GM12865 (cell line): ENCODE data around the gene LSM3.

Experiments
- DNase-seq: peaks from one replicate; pipeline ENCODE4 v3.0.0; 2010; ENCODE audit warnings: low read depth
- H3K4me3 ChIP-seq: 2 replicates; pipeline ENCODE4 v1.5.1; 2011; ENCODE audit warnings: mild to moderate bottlenecking, low read depth, low read length, control low read depth
- CTCF ChIP-seq: IDR thresholded peaks from 2 replicates; pipeline ENCODE4 v1.5.1; 2011; ENCODE audit warnings: low read length, control low read depth, low read depth, inconsistent platforms; ENCODE audit not compliant: insufficient read depth; ENCODE audit errors: missing control alignments

Gene LSM3

DNA sequence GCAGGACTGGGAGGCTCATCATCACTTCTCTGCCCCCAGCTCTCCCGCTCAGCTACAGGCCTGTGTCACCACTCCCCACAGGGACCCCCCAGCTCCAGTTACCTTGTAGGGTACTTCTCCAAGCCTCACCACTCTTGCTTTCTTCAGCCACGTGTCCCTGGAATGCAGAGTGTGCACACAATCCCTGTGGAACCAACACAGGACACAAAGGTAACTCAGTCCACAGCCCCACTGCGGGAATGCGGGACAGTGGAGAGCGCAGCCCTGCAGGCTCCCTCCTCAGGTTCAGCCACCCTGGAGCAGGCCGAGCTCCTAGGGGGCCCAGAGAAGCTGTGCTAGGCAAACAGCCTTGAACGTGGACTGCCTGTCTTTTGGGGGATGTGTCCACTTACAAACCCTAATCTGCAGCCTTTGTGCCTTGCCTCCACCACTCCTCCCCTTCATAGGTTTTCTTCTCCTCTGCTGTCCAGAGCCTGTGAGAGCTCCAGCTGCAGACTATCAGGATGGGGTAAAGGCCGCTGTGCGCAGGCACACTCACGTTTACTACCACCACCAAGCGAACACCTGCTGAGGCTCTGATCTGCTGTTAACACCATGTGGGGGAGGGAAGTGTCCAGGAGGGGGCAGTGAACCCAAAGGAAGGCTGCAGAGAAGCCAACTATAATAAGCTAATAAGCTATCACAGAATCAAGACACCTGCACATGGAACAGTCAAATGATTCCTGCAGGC lies 26.2 kb upstream of the LSM3 start:
- no peak for DNase-seq
- no peak overlapping the region for H3K4me3 ChIP-seq
- peak; percentile 15 for TF ChIP-seq CTCF

GRCh38 chr3:14152963-14153355 lies 25.7 kb upstream of the LSM3 start:
- DNase-seq: no peak
- TF ChIP-seq CTCF: no peak
- no peak overlapping the region for H3K4me3 ChIP-seq

DNA sequence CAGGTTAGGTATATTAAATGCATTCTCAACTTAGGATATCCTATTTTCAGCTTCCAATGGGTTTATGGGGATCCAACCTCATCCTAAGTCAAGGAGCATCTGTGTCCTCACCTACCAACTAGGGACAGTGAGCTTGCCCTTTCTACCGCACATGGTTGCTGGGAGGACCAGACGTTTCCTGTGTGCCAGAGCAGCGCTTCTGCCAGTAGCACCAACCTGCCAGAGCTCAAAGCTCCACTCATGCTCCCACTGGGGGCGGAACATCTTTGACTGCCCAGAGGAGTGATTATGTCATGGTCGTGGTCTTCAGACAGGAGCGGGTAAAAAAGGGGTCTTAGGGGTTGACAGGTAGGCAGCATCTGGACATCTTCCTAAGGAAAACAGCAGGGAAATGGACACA lies 25.0 kb upstream of the LSM3 start:
- no peak for DNase-seq
- TF ChIP-seq CTCF: no peak
- no peak overlapping the region for H3K4me3 ChIP-seq

DNA sequence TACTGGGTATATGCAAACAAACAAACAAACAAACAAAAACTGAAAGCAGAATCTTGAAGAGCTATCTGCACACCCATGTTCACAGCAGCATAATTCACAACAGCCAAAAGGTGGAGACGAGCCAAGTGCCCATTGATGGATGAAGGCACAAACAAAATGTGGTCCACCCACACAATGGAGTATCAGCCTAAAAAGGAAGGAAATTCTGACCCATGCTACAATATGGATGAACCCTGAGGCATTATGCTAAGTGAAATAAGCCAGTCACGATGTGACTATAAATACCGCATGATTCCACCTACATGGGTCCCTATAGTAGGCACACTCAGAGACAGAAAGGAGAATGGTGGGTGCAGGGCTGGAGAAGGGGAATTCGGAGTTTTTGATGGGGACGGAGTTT lies 24.3 kb upstream of the LSM3 start:
- H3K4me3 ChIP-seq: no peak overlapping the region
- TF ChIP-seq CTCF: no peak
- no peak for DNase-seq

DNA sequence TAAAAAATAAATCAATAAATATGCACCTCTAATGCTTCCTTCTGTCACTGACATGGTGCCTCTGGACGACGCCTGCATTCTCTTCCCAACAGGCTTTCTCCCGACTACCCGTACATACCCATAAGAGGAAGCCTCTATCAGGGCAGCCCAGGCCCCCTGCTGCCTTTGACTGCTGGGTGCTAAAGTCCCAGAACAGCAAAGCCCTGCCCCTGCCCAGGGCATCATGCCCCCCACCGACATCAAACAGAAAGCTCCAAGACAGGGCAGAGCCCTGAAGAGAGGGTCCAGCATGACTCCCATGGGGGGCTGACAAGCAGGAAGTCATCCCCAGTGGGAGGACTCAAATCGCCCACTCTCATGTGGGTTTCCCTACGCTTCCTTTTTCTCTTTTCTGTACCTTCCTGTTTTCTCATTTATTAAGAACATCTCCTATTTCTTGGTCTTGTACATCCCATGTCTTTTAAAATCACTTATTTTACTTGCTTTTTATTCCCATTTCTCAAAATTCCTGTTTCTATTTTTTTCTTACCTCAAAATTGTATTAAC lies 23.6 kb upstream of the LSM3 start:
- no peak for TF ChIP-seq CTCF
- H3K4me3 ChIP-seq: no peak overlapping the region
- no peak for DNase-seq

DNA sequence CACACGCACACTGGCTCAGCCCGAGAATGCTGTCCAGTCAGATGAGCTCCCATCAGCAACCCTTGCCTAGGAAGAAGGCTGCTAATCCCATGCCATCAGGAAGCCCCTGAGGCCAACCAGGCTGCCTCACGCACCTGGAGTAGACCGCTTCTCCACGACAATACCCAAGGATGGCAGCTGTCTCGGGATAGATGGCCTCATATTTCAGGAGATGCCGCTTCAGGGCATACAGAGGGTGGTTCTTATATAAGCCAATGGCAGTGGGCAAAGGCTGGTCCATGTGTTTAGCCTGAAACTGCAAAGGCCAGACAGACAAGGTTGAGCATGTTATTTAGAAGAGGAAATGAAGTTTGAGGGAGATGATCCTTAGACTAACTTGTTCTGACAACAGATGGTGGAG lies 22.4 kb upstream of the LSM3 start:
- no peak for TF ChIP-seq CTCF
- no peak for DNase-seq
- no peak overlapping the region for H3K4me3 ChIP-seq
